GM18511 (cell line): ENCODE results near the gene RNF43.

ENCODE experiments used
- ATAC-seq: cut with Tn5 transposase; IDR thresholded peaks from one replicate; pipeline ENCODE4 v1.9.1; 2021; ENCODE audit warnings: mild to moderate bottlenecking, moderate library complexity; ENCODE audit not compliant: unreplicated experiment

Gene RNF43

GRCh38 chr17:58382872-58383242 lies 34.5 kb downstream of the RNF43 start:
- ATAC-seq, result no peak

- ATAC-seq, result peak; percentile 72
Observed at GRCh38 chr17:58382108-58382871, 35.0 kb downstream of the RNF43 start.

- no peak for ATAC-seq
Observed at GRCh38 chr17:58381124-58382035, 36.0 kb downstream of the RNF43 start.

- ATAC-seq, result no peak
Observed at GRCh38 chr17:58380207-58381123, 36.9 kb downstream of the RNF43 start.

- no peak for ATAC-seq
Observed at GRCh38 chr17:58379511-58379824, 37.9 kb downstream of the RNF43 start.

GRCh38 chr17:58378733-58379510 lies 38.4 kb downstream of the RNF43 start:
- no peak for ATAC-seq

- ATAC-seq, result no peak
Observed at GRCh38 chr17:58377661-58378060, 39.7 kb downstream of the RNF43 start.

- no peak for ATAC-seq
Observed at GRCh38 chr17:58377093-58377601, 40.2 kb downstream of the RNF43 start.

- ATAC-seq, result no peak
Observed at GRCh38 chr17:58376472-58377000, 40.8 kb downstream of the RNF43 start.

- ATAC-seq, result no peak
Observed at GRCh38 chr17:58375811-58376210, 41.5 kb downstream of the RNF43 start.

- no peak for ATAC-seq
Observed at GRCh38 chr17:58375256-58375655, 42.1 kb downstream of the RNF43 start.

GRCh38 chr17:58373923-58374322 lies 43.4 kb downstream of the RNF43 start:
- ATAC-seq, result no peak

GRCh38 chr17:58373003-58373402 lies 44.3 kb downstream of the RNF43 start:
- ATAC-seq, result no peak

GRCh38 chr17:58371300-58371950 lies 45.9 kb downstream of the RNF43 start:
- ATAC-seq, result no peak

- ATAC-seq, result no peak
Observed at GRCh38 chr17:58370716-58371115, 46.6 kb downstream of the RNF43 start.

- no peak for ATAC-seq
Observed at GRCh38 chr17:58370309-58370708, 47.0 kb downstream of the RNF43 start.

- ATAC-seq, result no peak
Observed at GRCh38 chr17:58369214-58370031, 47.9 kb downstream of the RNF43 start.

GRCh38 chr17:58368860-58369213 lies 48.5 kb downstream of the RNF43 start:
- ATAC-seq, result no peak
